ENCODE data around the gene MOB3A. TPM values are rescaled to one million over a fixed set of nuclear protein-coding genes. Genes with fewer than 3 reads are reported as not detected.
A peak's percentile ranks its signal among the peaks of the same experiment; 100 is the strongest.

The MOB3A gene
- total and polyA plus RNA-seq, 2 of the 13 experiments (the other 11 are each of a cell fraction or from before 2014, with no cell fraction given) = 3.5 to 17.8 TPM

- TF ChIP-seq HIVEP1 (CRISPR knock-in tag; IDR thresholded peaks at IDR 0.05) (peak; percentile 75), REXO4 (CRISPR knock-in tag; IDR thresholded peaks at IDR 0.05; ENCODE audit: borderline replicate concordance) (peak; percentile 44; the same call in 1 of the 2 replicates), NFIB (CRISPR knock-in tag; IDR thresholded peaks at IDR 0.05; ENCODE audit: borderline replicate concordance) (no peak), RNF2 (conservative IDR thresholded peaks at IDR 0.05; ENCODE audit: low read depth) (peak; percentile 75), CBFB (CRISPR knock-in tag; IDR thresholded peaks at IDR 0.05) (peak; percentile 96), ZMYM2 (CRISPR knock-in tag; IDR thresholded peaks at IDR 0.05) (peak; percentile 84), REST (IDR thresholded peaks at IDR 0.05; ENCODE audit: borderline replicate concordance in 1 of 2, low read depth in 1 of 2, low read length in 2 of 2) (no peak), ZNF629 (CRISPR knock-in tag; conservative IDR thresholded peaks at IDR 0.05) (0 out of 2 replicates have a peak, but pooled peaks have one; percentile 25), MAF1 (CRISPR knock-in tag; IDR thresholded peaks at IDR 0.05; ENCODE audit: borderline replicate concordance) (no peak), MTERF4 (CRISPR knock-in tag; IDR thresholded peaks at IDR 0.05) (0 out of 2 replicates have a peak, but pooled peaks have one; percentile 18), KLF12 (CRISPR knock-in tag; IDR thresholded peaks at IDR 0.05; ENCODE audit: borderline replicate concordance) (peak; percentile 92), ZNF572 (CRISPR knock-in tag; IDR thresholded peaks at IDR 0.05) (no peak), TARDBP (CRISPR knock-in tag; IDR thresholded peaks at IDR 0.05) (peak; percentile 92), BHLHE40 (IDR thresholded peaks at IDR 0.05; ENCODE audit: low read length) (peak; percentile 61), ZFYVE20 (CRISPR knock-in tag; IDR thresholded peaks at IDR 0.05; ENCODE audit: borderline replicate concordance, low read depth) (no peak), NFYB (CRISPR knock-in tag; IDR thresholded peaks at IDR 0.05) (no peak; the same call in 1 of the 2 replicates), KLF16 (CRISPR knock-in tag; IDR thresholded peaks at IDR 0.05) (peak in 1 of 2 experiments; percentile 79; a peak in 2 of 4 replicates), HOMEZ (CRISPR knock-in tag; IDR thresholded peaks at IDR 0.05; ENCODE audit: low read depth) (no peak), POGK (CRISPR knock-in tag; conservative IDR thresholded peaks at IDR 0.05) (peak; percentile 78; the same call in 1 of the 2 replicates), ZNF124 (CRISPR knock-in tag; IDR thresholded peaks at IDR 0.05) (peak; percentile 45; the same call in 1 of the 2 replicates), RCOR2 (CRISPR knock-in tag; IDR thresholded peaks at IDR 0.05) (peak; percentile 81; the same call in 1 of the 2 replicates), ZNF17 (CRISPR knock-in tag; IDR thresholded peaks at IDR 0.05) (no peak), ZNF547 (CRISPR knock-in tag; IDR thresholded peaks at IDR 0.05) (peak; percentile 83), TAF15 (IDR thresholded peaks at IDR 0.05; ENCODE audit: low read depth, low read length, poor library complexity, severe bottlenecking) (peak; percentile 73)
Observed at GRCh38 chr19:2096034-2096479, at the start of gene MOB3A (continued).

Data from HepG2 (cell line).